G401 (cell line): ENCODE measurements around the gene ADAMTS7. TPM values are rescaled to one million over a fixed set of nuclear protein-coding genes. Genes with fewer than 3 reads are reported as not detected.

ENCODE experiments used
- DNase-seq: peaks from one replicate; pipeline ENCODE4 v3.0.0-alpha.2; 2015; ENCODE audit warnings: low spot score
- in situ Hi-C: cut with HindIII; loops from 2 replicates; pipeline ENCODE4 v1.10.0; 2016; ENCODE audit warnings: low sequenced_read_pairs, mixed read lengths
- total RNA-seq: library from RNA; depleted of rRNA; stranded (reverse); fragments of >200 nt; shearing (Covaris generic); gene quantifications from 2 replicates; pipeline ENCODE4 v1.2.3, GENCODE V29; 2014; rRNA removed

The ADAMTS7 gene
- total RNA-seq, 1 experiment from 2014 or later = 6.1 TPM

GRCh38 chr15:78709263-78709882, 101.9 kb downstream of the ADAMTS7 start:
- in situ Hi-C loops = no loop called here
- peak; percentile 44 for DNase-seq

Other genes starting within 250 kb of the ADAMTS7 start
- 16.4 and 33.6 TPM in 2 replicates for gene CHRNA5, start 245.9 kb downstream of the ADAMTS7 start, total RNA-seq
- 0.24 and 0.37 TPM in 2 replicates for gene CHRNA3, start 190.5 kb downstream of the ADAMTS7 start, total RNA-seq
- gene CHRNB4, start 170.3 kb downstream of the ADAMTS7 start, total RNA-seq = not detected in 2 replicates
- gene MORF4L1, start 61.4 kb upstream of the ADAMTS7 start, total RNA-seq = 654 and 661 TPM in 2 replicates
- 74.3 and 81.8 TPM in 2 replicates for gene CTSH, start 133.6 kb upstream of the ADAMTS7 start, total RNA-seq